ENCODE results near the gene MAGI1.

The MAGI1 gene

GRCh38 chr3:65938147-65938546, 100.6 kb downstream of the MAGI1 start:
- no peak for FAIRE-seq

GRCh38 chr3:65936908-65937638, 101.6 kb downstream of the MAGI1 start:
- peak; percentile 81 for FAIRE-seq
- no peak for DNase-seq (ENCODE audit: insufficient read length)
- TF ChIP-seq POLR2A (IDR thresholded peaks at IDR 0.05; ENCODE audit: low read depth, low read length) (no peak), POLR2AphosphoS5 (IDR thresholded peaks at IDR 0.05; ENCODE audit: low read depth, low read length) (no peak), TAF1 (IDR thresholded peaks at IDR 0.05; ENCODE audit: borderline replicate concordance, low read depth, low read length) (no peak)

More at GRCh38 chr3:65938147-65938546, 100.6 kb downstream of the MAGI1 start:
- TF ChIP-seq POLR2AphosphoS5 (IDR thresholded peaks at IDR 0.05; ENCODE audit: low read depth, low read length) = no peak
- no peak for TF ChIP-seq POLR2A (IDR thresholded peaks at IDR 0.05; ENCODE audit: low read depth, low read length)
- no peak for TF ChIP-seq TAF1 (IDR thresholded peaks at IDR 0.05; ENCODE audit: borderline replicate concordance, low read depth, low read length)
- DNase-seq (ENCODE audit: insufficient read length) = no peak

- no peak for TF ChIP-seq POLR2A (IDR thresholded peaks at IDR 0.05; ENCODE audit: low read depth, low read length)
- no peak for TF ChIP-seq TAF1 (IDR thresholded peaks at IDR 0.05; ENCODE audit: borderline replicate concordance, low read depth, low read length)
- FAIRE-seq (peak; percentile 88), DNase-seq (ENCODE audit: insufficient read length) (no peak)
Observed at GRCh38 chr3:65935724-65936123, 103.0 kb downstream of the MAGI1 start.

- no peak for TF ChIP-seq POLR2AphosphoS5 (IDR thresholded peaks at IDR 0.05; ENCODE audit: low read depth, low read length)
- TF ChIP-seq POLR2A (IDR thresholded peaks at IDR 0.05; ENCODE audit: low read depth, low read length) = no peak
- no peak for DNase-seq (ENCODE audit: insufficient read length)
- no peak for FAIRE-seq
Observed at GRCh38 chr3:65930648-65931047, 108.1 kb downstream of the MAGI1 start.

GRCh38 chr3:65928110-65928509, 110.6 kb downstream of the MAGI1 start:
- no peak for DNase-seq (ENCODE audit: insufficient read length)
- no peak for TF ChIP-seq TAF1 (IDR thresholded peaks at IDR 0.05; ENCODE audit: borderline replicate concordance, low read depth, low read length)
- TF ChIP-seq POLR2A (IDR thresholded peaks at IDR 0.05; ENCODE audit: low read depth, low read length) = no peak
- no peak for TF ChIP-seq POLR2AphosphoS5 (IDR thresholded peaks at IDR 0.05; ENCODE audit: low read depth, low read length)
- no peak for FAIRE-seq

GRCh38 chr3:65927576-65927975, 111.1 kb downstream of the MAGI1 start:
- no peak for TF ChIP-seq POLR2A (IDR thresholded peaks at IDR 0.05; ENCODE audit: low read depth, low read length)
- TF ChIP-seq TAF1 (IDR thresholded peaks at IDR 0.05; ENCODE audit: borderline replicate concordance, low read depth, low read length) = no peak
- no peak for TF ChIP-seq POLR2AphosphoS5 (IDR thresholded peaks at IDR 0.05; ENCODE audit: low read depth, low read length)
- DNase-seq (ENCODE audit: insufficient read length) (no peak), FAIRE-seq (no peak)

GRCh38 chr3:65925254-65925954, 113.3 kb downstream of the MAGI1 start:
- DNase-seq (ENCODE audit: insufficient read length) (no peak), FAIRE-seq (no peak)
- TF ChIP-seq POLR2AphosphoS5 (IDR thresholded peaks at IDR 0.05; ENCODE audit: low read depth, low read length) (no peak), POLR2A (IDR thresholded peaks at IDR 0.05; ENCODE audit: low read depth, low read length) (no peak), TAF1 (IDR thresholded peaks at IDR 0.05; ENCODE audit: borderline replicate concordance, low read depth, low read length) (no peak)

- FAIRE-seq (no peak), DNase-seq (ENCODE audit: insufficient read length) (no peak)
- TF ChIP-seq TAF1 (IDR thresholded peaks at IDR 0.05; ENCODE audit: borderline replicate concordance, low read depth, low read length) (no peak), POLR2AphosphoS5 (IDR thresholded peaks at IDR 0.05; ENCODE audit: low read depth, low read length) (no peak), POLR2A (IDR thresholded peaks at IDR 0.05; ENCODE audit: low read depth, low read length) (no peak)
Observed at GRCh38 chr3:65924762-65925161, 114.0 kb downstream of the MAGI1 start.

GRCh38 chr3:65922441-65922840, 116.3 kb downstream of the MAGI1 start:
- DNase-seq (ENCODE audit: insufficient read length) (no peak), FAIRE-seq (no peak)
- TF ChIP-seq POLR2A (IDR thresholded peaks at IDR 0.05; ENCODE audit: low read depth, low read length) (no peak), TAF1 (IDR thresholded peaks at IDR 0.05; ENCODE audit: borderline replicate concordance, low read depth, low read length) (no peak), POLR2AphosphoS5 (IDR thresholded peaks at IDR 0.05; ENCODE audit: low read depth, low read length) (no peak)

GRCh38 chr3:65919826-65920225, 118.9 kb downstream of the MAGI1 start:
- TF ChIP-seq POLR2A (IDR thresholded peaks at IDR 0.05; ENCODE audit: low read depth, low read length) = no peak
- TF ChIP-seq TAF1 (IDR thresholded peaks at IDR 0.05; ENCODE audit: borderline replicate concordance, low read depth, low read length) = no peak
- TF ChIP-seq POLR2AphosphoS5 (IDR thresholded peaks at IDR 0.05; ENCODE audit: low read depth, low read length) = no peak
- DNase-seq (ENCODE audit: insufficient read length) = no peak
- FAIRE-seq = no peak

GRCh38 chr3:65915477-65915876, 123.2 kb downstream of the MAGI1 start:
- FAIRE-seq (no peak), DNase-seq (ENCODE audit: insufficient read length) (no peak)
- TF ChIP-seq POLR2A (IDR thresholded peaks at IDR 0.05; ENCODE audit: low read depth, low read length) (no peak), POLR2AphosphoS5 (IDR thresholded peaks at IDR 0.05; ENCODE audit: low read depth, low read length) (no peak), TAF1 (IDR thresholded peaks at IDR 0.05; ENCODE audit: borderline replicate concordance, low read depth, low read length) (no peak)

Measured in GM12892 (cell line).